NCI-H345 (cell line): ENCODE results near the gene XCL2.
A peak's percentile ranks its signal among the peaks of the same experiment; 100 is the strongest.

ENCODE experiments used
- DNase-seq: peaks from one replicate; lab custom pipeline; 2025; lab: John Stamatoyannopoulos, UW

Gene XCL2

DNA sequence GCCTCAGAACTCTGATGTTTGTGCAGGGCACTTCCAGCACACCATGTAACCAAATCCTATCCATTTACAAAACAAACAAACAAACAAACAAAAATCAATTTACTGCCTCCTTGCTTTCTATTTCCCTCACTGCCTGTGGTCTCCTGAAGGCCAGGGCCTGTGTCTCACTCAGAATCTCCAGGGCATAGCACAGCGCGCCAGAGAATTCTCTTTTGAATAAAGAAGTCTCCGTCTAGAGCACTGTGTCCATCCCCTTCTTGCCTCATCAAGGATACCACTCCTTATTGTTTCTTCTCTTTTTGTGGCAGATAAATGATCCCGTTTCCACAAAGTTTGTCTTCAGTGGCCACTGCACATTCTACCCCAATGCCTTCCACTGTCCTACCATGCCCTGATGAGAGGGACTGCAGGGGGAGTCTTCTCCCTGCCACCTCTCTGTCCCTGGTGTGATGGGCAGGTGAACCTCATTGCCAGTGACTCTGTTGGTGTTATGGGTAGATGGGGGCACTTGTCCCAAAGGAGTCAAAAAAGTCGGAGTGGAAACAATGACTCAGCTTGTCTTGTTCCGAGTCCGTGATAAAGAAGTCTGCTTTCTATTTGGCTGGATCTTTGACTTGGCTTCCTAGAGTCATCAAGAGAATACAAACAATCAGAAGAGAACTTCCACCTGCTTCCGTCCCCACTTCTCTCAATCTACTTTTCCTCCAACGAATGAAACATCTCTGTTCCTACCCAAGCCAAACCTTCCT, 30.0 kb downstream of the XCL2 start:
- DNase-seq = no peak

DNA sequence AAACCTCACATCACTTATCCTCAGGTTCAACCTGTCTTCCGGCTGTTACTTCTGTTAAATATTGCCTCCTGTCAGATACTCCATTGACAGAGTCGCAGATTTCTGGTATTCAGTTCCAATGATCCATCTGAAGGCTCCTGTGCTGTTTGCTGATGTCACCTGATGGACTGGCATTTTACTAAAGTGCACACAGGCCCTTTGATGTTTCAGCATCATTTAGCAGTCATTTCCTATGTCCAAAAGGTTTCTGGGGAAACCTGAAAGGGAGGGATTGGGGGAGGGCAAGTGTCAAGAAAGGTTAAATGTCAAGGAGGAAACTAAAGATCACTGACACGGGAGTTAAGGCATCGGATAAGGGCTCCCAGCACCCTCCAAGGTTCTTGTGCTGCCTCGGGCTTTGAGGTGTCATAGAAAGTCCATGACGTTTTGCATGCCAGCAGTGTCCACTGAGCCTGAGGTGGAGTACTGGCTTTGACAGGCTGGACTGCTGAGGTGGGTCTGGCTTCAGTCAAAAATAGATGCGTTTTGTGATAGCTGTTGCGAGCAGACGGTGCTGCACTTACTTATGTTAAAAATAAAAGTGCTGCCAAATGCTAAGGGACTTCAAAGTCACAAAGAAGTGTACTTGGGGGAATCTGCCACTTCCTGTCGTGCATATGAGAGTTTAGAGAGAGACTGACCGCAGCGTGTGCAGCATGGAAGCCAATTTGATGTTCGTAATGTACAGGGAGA, 30.8 kb downstream of the XCL2 start:
- no peak for DNase-seq

DNA sequence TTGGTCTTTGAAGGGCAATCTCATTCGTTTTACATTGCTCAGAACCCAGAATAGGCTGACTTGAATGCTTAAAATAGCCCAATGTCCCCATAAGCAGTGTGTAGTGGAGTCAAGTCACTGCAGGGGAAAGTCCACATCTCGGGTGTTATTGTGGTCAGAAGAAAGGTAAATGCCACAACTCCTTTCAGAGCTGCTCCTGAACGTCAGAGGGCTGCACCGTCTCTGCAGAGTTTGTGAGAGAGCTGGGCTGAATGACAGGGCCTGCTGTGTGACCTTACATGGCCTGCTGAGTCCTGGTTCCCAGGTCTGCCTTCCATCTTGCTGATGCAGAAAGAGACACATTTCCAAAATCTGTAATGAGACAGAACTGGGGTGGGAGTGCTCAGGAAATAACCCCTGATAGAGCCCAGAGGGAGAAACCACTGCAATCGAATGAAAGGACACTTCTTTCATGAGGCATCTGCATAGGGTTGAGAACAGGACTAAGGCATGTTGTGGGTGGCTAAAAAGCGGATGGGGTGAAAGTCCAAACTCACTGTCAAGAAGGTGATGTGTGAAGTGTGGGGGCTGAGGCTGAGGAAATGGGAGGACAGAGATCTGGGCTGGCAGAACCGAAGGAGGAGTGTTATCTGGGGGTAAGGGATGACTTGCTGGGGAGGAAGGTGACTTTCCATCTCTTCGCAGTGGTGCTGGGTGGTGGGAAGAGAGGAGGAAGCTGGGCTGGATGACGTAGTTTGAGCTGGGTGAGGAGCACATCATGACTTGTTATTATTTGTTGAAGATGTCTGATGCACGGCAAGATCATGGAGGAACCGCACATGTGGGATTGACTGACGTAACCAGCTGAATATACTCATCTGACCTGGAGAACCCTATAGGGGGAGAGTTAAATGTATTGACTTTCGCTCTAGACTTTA, 33.7 kb downstream of the XCL2 start:
- DNase-seq = no peak

DNA sequence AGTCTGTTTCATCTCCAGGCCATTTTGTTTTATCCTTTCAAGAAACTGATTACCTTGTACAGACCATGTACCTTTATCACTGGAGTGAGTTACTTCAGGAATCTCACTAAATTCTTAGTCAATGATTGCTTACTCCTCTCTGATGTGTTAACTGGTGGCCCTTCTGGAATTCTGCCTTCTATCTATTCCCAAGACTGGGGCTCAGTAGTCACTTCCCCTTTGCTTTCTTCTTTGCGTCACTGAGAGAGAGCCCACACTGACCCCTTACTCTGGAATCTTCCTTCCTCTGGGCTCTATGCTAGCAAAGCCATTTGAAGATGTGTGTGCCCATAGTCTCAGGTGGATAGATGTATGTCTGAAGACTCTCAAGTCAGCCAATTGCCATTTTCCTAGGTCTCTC, 34.6 kb downstream of the XCL2 start:
- no peak for DNase-seq

DNA sequence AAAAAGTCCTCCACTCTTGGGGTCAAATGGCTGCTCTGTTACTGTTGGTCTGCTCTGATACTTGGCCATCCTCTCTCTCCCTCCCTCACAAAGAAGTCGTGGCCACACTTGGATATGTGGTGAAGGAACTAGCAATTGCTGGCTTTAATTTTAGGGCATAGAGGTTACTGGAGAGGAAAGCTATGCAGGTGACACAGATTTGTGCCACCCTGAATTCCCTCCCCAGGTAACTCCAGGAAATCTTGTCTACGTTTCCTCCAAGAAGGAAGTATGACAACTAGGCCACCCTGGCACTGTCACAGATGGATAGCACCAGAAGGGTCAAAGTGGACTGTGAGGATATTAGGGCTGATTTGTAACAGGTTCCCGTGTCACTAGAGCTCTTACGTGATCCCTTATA, 36.0 kb downstream of the XCL2 start:
- DNase-seq = no peak

DNA sequence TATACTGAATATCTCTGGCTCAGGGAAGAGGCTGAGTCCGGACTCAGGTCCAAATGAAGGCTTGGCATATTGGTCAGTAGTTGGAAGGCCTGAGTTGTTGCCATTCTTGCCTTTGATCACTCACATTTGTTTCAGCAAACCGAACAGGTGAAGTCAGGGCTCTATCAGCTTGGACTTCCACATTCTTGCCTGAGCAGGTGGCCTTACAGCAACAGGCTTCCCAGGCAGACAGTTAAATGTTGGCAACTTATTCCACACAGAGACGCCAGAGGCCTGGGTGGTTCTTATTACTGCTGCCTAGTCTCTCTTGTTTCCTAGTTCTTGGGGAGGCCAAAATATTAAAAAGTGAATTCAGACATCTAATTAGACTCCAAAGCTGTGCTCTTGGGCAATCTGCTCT, 36.6 kb downstream of the XCL2 start:
- no peak for DNase-seq

DNA sequence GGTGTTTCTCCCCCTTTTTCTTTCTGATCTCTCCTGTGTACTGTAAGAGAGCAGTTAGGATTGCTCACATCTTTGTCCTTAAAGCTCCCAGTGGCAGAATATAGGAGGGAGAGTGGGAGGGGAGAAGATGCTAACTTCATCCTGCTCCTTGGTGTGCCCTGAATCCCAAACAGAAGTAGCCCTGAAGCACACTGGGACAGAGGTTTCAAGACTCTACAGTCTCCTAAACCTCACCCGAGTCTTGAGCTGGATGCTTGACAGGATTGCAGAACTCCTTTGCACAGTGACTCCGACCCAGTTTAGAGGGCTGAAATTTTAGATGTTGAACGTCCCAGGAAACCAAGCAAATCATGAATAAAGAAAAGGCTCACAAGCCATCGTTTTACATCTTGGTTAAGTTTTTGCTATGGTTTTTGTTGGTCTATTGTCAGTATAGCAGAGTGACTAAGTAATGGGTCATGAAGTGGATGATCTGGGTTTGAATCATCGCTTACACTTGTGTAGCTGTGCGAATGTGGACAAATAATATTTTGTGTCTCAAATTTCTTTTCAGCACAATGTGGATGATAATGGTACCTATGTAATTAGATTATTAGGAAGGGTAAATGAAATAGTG, 37.5 kb downstream of the XCL2 start:
- no peak for DNase-seq

DNA sequence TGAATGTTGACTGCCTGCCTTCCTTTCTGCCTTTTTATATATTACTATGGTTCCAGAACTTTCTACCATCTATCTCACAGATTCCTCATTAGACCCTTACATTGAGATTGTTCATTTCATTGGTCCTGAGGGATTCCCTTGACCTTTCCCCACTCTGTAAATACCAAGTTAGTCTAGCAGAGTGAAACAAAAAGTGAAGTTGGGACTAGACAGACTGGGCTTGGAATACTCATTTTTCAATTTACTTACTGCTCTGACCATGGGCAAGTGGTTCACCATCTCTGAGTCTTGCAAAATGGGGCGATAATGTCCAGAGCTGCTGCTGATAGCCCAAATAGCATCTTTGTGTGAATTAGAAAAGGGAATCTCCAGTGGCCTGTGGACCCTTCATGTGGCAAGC, 38.8 kb downstream of the XCL2 start:
- no peak for DNase-seq

DNA sequence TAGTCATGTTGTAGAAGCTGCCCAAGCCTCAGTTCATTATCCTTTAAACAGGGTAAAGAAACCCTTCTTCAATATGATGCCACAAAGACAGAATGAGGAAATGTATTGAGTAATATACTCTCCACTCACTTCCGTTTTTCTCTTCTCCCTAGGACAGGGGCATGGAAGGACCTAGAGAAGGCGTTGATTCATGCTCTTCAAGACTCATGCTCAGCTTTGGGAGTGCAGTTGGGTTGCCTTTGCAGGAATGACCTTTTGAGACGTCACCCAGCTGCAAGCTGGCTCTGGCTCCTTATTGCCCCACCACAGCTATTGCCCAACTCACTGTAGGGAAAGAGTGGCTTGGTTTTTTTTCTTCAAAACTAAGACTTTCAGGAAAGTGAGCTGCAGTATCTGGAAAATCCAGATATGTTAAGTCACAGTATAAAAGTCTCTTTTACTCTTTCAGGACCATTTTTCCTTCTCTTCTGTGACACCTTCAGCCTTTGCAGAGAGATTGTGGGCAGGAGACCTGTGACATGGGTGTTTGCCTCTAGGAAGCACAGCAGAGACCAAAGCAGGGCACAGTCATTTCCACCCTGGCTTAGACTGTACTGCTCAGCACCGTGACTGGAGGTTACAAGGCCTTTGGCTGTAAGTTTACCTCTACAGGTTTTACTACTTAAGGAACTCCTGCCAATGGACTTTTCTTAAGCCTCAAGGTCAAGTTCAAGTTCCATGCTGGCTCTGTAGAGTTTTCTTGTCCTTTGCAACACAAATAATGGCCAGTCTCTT, 39.5 kb downstream of the XCL2 start:
- DNase-seq = no peak

DNA sequence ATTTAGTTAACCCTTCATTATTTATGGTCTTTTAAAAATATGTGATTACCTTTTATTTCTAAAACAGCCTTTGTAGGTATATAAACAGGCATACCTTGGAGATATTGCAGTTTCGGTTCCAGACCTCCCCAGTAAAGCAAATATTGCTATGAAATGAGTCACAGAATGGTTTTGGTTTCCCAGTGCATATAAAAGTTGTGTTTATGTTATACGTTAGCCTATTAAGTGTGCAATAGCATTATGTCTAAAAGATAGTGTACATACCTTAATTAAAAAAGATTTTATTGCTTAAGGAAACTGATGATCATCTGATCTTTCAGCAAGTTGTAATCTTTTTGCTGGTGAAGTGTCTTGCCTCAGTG, 44.1 kb downstream of the XCL2 start:
- DNase-seq = no peak

DNA sequence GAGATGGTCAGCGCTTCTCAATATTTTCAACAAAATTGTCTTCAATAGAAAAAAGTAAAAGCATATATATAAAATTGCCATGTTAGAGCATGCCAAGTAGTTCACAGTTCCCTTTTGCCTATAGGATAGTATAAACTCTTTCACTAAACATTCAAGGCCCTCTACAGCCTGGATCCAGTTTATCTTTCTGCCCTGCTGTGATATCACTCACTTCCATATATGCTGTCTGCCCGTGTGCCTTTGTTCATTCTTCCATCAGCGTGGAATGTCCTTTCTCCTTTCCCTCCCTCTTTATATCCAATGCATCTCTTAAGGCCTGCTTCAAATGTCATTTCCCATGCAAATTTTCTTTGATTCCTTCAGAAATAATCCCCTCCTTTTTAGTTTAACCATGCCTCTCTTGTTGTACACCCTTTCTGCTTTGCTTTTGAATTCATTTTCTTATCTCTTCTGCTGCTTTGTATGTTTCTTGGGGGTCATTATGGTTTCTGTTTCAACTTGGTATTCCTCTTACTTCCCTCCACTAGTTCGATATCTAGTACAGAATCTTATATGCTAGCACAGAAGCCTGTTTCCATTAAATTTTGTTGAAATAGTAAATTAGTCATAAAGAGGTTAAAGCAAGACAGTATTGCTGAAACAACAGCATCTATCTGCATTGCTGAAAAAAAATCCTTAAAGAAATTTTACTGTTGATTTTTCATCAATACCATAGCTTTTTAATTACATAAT, 44.7 kb downstream of the XCL2 start:
- DNase-seq = no peak

DNA sequence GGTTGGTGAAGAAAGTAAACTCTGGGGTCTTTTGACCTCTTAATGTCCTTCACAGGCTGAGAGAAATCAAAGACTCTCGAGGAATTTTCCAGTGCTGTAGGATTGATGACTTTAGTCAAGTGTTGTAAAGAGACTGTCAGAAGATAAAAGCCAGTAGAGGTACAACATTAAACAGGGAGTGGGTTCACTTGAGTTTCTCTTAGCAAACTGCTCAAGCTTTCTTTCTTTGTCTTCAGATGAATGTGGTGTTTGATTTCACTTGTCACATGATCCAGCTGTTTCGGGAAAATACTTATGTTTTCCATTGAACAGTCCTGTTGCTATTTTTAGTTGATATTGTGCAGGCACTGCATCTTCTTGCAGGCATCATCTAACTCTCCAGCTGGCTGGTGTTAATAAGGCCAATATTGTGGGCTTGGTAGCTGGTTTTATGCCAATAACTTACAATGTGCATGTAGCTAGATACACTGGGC, 45.6 kb downstream of the XCL2 start:
- DNase-seq = peak; percentile 73

DNA sequence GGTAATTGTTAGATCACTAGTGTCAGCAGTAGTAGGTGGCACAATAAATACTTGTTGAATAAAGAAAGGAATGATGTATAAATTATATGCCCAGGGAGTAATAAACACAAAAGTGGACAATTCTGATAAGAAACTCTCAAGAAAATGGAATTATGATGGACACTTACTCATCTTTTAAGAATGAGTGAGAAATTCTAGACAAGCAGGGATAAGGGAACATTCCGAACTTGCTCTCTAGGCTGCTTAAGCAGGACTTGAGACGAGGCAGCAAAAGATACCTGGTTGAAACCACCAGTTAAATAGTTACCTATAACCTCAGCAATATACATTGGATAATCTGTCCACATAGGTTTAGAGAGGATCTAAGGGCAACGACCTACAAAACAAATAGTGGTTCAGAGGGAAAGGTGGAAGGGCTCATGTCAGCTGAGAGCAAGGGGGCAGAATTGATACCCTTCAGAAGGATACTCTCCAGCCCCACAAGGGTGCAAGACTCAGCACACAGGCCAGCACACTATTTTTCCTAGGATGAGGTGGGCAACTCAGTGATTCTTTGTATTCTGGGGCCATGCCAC, 46.3 kb downstream of the XCL2 start:
- no peak for DNase-seq

DNA sequence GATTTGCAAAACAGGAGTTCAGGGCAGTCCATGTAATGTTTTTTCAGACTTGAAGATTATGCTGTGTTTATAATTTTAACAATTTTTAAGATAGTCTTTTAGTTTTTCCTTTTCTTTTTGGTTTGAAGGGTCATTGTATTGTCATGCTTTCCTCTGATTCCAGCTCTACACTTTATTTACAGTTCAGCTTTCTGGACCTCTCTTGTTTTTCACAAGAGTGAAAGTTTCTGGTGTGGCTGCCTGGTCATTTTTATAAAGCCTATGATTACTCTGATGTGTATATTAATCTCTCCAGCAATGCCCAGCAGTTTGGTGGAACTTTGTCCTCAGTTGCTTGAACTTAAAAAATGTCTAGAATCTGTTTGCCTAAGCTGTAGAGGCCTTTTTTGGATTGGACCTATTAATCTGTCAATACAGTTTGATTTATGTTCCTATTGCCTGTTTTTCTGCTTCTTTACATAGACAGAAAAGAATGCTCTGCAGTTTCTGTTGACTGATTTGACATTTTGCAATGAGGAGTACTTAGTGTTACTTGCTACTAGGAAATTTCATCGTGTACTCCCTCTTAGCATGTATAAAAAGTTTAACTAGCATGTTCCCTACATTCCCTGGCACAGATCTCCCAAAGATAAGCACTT, 52.2 kb downstream of the XCL2 start:
- DNase-seq = no peak
